OCI-LY1 (cell line): ENCODE measurements around the gene CD22.

Experiments used
- EZH2 ChIP-seq: fragments of 200-600 bp; sonication (generic), shearing (Covaris generic); IDR thresholded peaks from 2 replicates; pipeline ENCODE4 v1.8.0; 2017; ENCODE audit warnings: borderline replicate concordance, mixed run types, mild to moderate bottlenecking, antibody characterized with exemption, low read length, moderate library complexity, mixed read lengths
- TF ChIP-seq, protein P1 (sequence below): fragments of 200-600 bp; sonication (generic), shearing (Covaris generic); IDR thresholded peaks from 2 replicates; pipeline ENCODE4 v1.5.1; 2017; ENCODE audit warnings: mild to moderate bottlenecking, antibody characterized with exemption, low read length, moderate library complexity, mixed read lengths

DNA sequence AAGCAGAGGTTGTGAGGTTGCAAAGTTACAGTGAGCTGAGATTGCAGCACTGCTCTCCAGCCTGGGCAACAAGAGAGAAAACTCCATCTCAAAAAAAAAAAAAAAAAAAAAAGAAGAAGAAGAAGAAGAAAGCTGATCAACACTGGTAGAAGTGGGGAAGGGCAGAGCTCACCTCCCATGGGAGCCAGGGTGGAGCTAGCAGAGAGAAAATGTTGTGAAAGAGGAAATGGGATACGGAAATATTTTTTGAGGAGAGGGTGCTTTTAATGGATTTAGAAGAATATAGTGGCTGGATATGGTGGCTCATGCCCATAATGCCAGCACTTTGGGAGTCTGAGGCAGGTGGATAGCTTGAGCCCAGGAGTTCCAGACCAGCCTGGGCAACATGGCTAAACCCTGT lies 48.7 kb downstream of the CD22 start:
- TF ChIP-seq, protein P1, sequence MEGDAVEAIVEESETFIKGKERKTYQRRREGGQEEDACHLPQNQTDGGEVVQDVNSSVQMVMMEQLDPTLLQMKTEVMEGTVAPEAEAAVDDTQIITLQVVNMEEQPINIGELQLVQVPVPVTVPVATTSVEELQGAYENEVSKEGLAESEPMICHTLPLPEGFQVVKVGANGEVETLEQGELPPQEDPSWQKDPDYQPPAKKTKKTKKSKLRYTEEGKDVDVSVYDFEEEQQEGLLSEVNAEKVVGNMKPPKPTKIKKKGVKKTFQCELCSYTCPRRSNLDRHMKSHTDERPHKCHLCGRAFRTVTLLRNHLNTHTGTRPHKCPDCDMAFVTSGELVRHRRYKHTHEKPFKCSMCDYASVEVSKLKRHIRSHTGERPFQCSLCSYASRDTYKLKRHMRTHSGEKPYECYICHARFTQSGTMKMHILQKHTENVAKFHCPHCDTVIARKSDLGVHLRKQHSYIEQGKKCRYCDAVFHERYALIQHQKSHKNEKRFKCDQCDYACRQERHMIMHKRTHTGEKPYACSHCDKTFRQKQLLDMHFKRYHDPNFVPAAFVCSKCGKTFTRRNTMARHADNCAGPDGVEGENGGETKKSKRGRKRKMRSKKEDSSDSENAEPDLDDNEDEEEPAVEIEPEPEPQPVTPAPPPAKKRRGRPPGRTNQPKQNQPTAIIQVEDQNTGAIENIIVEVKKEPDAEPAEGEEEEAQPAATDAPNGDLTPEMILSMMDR: no peak
- no peak for TF ChIP-seq EZH2
